NCI-H526 (cell line): ENCODE data around the gene ENKUR.
"Not testable (repeated sequence)": the region's sequence is repeated elsewhere in the genome, so short reads cannot be mapped to it uniquely, and the experiment has no call there.

Experiments
- DNase-seq, 2 experiments: peaks; one replicate each; lab custom pipeline; 2025; lab: John Stamatoyannopoulos, UW

ENKUR gene

GRCh38 chr10:24973163-24973562 is 42.8 kb downstream of the ENKUR start:
- DNase-seq: peak in 1 of 2 experiments; percentile 3

DNA sequence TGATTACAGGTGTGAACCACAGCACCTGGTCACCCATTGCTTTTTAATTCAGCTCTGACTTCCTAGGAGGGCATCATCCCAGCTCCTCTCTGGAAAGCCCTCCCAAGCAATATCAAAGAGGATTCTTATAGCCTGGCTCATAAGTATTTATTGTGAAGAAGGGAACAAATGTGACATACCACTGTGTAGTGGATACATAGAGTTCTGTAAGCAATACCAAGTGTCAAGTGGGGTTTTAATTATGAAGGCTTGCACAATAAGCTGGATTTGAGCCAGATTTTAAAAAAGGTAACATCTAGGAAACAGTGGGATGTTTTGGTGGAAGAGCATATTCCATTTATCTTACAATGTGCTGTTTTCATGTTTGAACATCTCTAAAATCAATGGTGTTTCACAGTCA is 44.6 kb downstream of the ENKUR start:
- DNase-seq: no peak

DNA sequence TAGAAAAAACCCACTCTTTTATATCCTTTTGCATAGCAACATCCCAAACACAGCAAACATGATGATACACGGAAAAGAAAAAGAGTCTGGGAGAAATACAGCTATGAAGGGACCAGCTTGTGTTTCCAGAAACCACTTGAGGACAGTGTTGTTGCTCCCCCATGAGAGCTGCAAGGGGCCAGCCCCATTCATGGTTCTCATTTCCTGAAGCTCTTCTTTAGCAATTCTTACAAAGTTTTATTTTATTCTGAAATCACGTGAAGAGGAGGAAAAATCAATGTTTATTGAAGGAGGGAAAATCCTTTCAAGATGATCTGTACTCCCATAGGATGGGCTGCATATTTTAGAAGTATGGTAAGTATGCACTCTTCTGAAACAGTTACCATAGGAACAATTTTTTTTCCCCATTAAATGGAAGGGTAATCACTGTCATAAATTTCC is 46.1 kb downstream of the ENKUR start:
- no peak for DNase-seq

- DNase-seq: not testable (repeated sequence)
These were observed 47.0 kb downstream of the ENKUR start for GRCh38 chr10:24968951-24969350.

DNA sequence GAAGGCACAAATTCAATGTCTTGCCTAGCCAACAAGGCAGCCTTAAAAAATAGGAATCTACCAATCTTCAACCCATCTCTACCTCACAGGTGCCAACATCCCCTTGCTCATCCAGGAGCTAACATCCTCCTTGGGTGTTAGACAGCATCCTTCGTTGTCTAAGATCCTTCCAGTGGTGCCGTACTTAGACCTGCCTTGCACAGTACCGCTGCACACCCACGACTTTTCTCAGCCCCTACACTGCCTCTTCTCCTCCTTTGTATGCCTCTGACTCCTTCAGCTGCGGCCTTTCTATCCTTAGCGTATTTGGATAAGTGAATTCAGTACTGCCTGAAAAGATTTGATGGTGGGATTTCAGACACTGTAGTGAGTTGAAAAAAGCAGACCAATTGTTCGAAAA is 47.6 kb downstream of the ENKUR start:
- no peak for DNase-seq

DNA sequence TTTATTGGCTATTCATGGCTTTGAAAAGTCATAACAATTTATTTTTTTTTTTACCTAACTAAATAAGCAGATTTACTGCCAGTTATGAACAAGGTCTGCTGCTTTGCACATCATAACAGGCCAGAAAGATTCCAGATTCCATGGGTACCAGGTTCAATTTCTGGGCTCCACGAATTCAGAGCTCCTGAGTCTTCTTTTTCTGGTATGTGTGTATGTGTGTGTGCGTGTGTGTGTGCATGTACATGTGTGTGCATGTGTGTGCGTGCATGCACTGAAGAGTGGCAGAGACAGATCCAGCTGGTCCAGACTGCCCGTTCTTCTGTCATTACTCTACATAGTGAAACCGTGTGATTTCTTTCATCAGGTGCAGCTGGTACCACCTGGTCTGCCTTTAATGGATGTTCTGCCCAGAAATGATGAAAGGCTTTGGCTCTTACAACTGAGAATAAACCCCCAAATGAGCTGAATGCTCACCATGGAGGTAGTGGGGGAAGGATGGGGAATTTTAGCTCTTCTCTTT is 48.9 kb downstream of the ENKUR start:
- no peak for DNase-seq

DNA sequence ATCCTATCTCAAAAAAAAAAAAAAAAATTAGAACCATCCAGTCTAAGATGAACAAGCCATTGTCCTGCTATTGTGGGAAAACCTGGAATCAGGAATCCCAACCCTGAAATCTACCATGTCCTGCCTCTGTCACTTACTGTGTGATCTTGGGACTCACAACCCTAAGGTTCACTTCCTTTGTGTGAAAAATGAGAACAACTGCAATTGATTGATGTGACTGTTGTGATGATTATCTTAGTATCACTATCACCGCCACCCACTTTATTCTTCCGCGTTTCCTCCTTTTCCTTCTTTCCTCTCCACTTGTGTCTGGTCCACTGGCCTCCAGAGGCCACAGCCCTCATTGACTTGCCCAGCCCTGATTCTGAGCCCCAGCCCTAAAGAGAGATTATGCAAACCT is 50.9 kb downstream of the ENKUR start:
- no peak for DNase-seq

- DNase-seq: no peak
These were observed 52.4 kb downstream of the ENKUR start for GRCh38 chr10:24963521-24964041.

- no peak for DNase-seq
These were observed 53.0 kb downstream of the ENKUR start for GRCh38 chr10:24962995-24963394.

DNA sequence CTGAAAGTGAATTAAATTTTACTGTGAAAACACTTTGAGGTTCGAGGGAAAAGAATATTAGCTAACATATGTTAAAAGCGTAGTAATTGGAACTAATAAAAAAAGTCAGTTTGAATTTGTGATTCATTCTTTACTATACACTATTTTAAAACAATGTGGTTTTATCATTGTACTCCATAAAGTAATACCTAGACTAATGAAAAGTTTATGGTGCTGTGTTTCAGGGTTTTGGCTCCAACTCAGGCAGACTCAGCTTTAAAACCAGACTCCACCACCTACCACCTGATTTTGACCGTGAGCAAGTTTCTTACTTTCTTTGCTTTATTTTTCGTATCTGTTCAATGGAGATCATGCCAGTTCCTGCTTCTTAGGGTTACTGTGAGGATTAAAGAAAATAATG is 54.4 kb downstream of the ENKUR start:
- DNase-seq: no peak

DNA sequence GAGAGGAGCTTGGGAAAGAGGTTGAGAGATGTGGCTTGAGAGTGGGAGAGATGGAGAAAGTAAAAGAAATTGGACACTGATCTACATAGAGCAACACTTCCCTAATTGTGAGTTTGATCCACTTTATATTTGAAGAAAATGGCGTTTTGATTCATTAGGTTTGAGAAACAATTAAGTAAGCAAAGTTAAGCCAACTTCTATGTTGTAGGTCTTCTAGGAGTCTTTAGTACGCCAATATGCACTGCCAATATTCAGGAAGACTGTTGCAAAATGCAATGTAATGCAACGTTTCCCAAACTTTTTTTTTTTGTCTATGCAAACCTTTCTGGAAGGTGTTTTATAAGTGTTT is 56.6 kb downstream of the ENKUR start:
- no peak for DNase-seq

DNA sequence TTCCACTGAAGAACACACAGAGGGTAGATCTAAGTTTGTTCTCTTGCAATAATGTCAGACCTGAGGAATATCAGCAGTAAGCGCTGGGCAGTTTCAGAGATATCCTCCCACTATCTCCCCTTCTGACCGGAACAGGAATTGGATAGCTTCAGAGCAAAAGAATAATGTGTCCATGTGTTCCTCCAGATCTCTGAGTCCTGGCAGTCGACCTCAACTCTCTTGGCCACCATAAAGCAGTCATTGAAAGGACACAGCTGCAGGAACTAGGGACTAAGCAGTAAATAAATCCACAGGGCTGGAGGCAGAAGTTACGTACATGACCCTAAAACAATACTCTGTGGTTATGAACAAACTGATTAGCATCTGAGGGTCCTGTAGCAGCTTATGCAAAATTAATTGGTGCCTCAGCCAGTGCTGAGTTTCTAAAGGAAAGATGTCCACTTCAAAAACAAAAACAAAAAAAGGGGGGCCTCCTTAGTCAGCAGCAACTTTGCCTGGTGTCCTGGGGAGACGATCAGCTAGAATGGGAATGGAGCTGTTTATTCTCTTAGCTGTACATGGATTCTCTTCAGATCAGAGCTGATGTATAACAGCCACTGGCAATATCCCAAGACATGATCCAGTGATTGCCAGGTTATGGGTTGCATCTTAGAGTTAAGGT is 57.1 kb downstream of the ENKUR start:
- DNase-seq: no peak

- no peak for DNase-seq
These were observed 57.8 kb downstream of the ENKUR start for GRCh38 chr10:24958091-24958720.

GRCh38 chr10:24957624-24958051 is 58.3 kb downstream of the ENKUR start:
- not testable (repeated sequence) for DNase-seq

DNA sequence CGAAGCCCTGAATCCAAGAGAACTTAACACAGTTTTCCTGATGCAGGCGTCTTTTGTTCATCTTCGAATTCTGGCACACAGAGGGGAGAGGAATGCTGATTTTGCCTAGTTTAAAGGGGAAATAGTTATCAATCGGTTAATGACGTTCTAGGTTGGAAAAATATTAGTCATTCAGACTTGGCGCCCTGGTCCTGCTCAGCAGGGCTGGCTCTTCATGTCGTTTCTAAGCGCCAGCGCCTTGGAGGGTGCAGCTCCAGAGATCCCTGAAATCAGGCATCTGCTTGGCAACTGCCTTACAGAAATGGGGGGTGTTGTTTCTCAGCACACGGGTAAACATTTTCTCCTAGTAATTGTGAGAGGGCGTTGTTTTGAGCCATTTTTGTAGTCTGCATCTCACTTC is 62.3 kb downstream of the ENKUR start:
- no peak for DNase-seq

DNA sequence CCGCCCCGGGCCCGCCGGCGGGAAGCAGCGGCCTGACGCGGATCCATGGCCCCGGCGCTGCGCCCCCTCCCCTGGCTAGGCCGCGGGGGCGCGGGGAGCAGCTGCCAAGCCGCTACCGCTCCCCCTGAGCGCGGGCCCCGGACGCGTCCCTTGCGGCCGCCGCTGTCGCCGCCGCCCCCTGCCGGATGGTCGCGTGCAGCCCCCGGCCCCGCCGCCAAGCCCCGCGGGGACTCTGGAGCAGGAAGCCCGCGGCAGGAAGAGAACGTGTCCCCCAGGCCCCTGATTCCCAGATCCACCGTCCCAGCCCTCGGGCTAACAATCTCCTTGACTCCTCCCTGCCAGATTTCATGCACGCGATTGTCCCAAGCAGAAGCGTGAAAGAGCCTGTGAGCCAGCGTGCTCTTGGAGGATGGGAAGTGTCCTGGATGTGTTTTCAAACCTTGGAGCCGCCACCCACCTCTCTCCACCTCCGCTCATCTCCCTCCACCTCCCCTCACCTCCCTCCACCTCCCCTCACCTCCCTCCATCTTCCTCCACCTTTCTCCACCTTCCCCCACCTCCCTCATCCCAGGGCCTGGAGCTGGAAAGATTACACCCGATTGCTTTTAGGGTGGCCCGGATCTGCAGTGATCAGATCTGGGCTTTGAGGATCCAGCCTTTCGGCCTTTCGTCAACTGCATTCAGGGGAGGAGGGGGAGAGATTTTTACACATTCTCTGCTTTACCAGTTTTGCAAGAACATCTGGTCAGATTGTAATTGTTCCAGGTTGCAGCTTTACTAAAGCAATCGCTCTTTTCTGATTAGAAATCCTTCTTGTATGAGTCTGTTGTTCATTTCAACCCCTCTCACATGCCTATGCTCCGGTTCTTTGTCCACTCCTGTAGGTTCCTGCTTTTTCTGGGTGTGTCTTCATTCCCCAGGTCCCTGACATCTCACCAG is 63.0 kb downstream of the ENKUR start:
- DNase-seq: peak in 1 of 2 experiments; percentile 58

DNA sequence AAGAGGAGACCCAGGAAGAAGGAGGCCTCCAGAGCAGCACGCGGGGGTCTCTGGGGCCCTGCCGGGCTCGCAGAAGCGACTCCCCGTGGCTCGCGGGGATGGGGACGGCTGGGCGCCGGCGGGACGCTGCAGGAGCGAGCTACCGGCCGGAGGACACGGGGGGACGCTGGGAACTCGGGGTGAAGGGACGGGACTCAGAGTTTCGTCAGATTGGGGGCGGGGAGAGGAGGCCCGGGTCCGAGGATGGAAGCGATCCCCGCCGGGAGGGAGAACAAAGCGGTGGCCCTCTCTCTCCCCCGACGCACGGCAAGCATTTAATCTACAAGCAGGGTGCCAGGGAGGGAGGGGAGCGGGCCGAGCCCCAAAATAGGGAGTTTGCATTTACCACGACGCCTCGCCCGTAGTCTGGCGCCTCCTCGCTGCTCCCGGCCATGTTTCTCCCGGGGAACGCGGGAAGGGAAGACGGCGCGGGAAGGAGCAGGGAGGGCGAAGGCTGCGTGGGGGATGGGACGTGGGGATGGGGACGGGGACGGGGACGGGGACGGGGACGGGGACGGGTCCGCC is 63.7 kb downstream of the ENKUR start, which contains the start of gene PRTFDC1:
Gene PRTFDC1, minus strand, starts transcription at position 464 of the 564 bp plus-strand sequence. Its CDS starts 31 bp downstream, at position 433.
- peak in 1 of 2 experiments; percentile 58 for DNase-seq

DNA sequence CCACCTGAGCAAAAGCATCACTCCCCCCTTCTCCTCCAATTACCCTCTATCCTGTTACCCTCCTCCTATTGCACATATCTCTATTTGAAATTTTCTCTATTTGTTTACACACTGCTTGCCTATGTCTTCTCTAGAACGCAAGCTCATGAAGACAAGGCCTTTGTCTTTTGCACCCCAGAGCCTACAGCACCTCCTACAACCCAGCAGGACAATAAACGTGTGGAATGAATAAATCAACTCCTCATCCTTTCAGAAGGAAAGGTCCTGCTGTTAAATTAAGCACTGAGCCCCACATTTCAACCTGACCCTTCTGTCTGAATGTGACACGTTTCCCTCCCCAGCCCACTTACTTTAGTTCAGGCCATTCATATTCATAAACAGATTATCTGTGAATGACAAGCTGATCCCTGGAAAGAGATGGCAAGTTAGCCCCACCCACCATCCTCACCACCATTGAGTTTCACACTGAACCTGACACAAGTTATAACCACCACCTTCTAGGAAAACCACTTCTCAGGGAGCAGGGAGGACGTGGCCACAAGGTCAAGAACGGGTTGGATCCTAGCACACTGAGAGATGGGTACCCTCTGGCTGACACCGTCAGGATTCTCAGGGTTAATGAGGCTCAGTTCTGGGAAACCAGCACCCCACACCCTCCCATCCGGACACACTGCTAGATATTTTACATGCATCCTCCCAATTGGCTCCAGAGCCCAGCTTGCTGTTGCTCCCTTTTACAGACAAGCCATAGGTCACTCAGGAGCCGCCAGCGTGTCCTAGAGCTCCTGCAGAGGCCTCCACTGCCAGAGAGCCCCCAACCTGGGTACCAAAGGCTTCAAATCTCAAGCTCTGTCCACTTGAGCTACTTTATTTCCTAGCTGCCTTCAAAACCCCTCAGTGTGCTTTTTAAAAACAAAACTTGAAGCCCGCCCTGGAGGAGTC is 64.5 kb downstream of the ENKUR start:
- peak in 1 of 2 experiments; percentile 7 for DNase-seq

GRCh38 chr10:24950439-24950838 is 65.5 kb downstream of the ENKUR start:
- no peak for DNase-seq

DNA sequence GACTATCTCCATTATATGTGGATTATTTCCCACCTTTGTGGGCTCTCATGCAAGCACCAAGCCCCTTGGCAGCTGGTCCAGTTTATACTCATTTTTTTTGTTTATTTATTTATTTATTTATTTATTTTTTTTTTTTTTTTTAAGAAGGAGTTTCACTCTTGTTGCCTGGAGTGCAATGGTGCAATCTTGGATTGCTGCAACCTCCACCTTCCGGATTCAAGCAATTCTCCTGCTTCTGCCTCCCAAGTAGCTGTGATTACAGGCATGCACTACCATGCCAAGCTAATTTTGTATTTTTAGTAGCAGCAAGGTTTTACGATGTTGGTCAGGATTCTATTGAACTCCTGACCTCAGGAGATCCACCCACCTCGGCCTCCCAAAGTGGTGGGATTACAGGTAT is 66.3 kb downstream of the ENKUR start:
- no peak for DNase-seq
